ENCODE data around the gene HMGN4.

Gene HMGN4

DNA sequence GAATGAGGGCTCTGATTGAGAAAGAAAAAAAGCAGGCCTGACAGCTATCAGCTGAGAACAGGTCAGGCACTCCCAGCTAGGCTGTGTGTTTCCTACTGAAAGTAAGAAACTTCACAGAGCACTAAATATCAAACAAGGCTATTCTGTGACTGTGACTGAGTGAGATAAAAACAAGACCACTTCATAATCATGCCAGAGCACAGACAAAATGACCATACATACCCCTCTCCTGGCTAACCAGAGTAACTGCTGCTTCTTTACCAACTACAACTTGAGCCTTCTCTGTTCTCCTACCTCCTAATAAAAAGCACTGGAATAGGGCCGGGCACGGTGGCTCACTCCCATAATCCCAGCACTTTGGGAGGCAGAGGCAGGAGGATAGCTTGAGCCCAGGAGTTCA is 44.9 kb upstream of the HMGN4 start:
- Histone ChIP-seq H3K9me3 (replicated peaks; ENCODE audit: insufficient read depth, low read length) (no peaks in the 10 kb centered on the region), H3K36me3 (replicated peaks; ENCODE audit: insufficient read depth, low read length) (no peaks in the 10 kb centered on the region), H3K4me1 (ENCODE audit: low read length) (peaks cover 23% of the 10 kb centered on the region), H3K4me3 (ENCODE audit: low read length) (no peak overlapping the region), H3K27me3 (replicated peaks; ENCODE audit: insufficient read depth, low read length) (no peaks in the 10 kb centered on the region), H3K79me2 (ENCODE audit: low read length) (no peaks in the 10 kb centered on the region), H4K20me1 (ENCODE audit: insufficient read depth, low read length) (no peaks in the 10 kb centered on the region), H3K4me2 (ENCODE audit: low read depth, low read length) (0 out of 2 replicates have a peak overlapping the region, but pooled peaks have one; percentile 9), H3F3A (ENCODE audit: insufficient read depth, low read length) (no peaks in the 10 kb centered on the region), H2AFZ (ENCODE audit: low read length) (peak overlapping the region; percentile 55), H3K9ac (ENCODE audit: low read length) (peak overlapping the region; percentile 21; the same call in 1 of the 2 replicates), H3K27ac (ENCODE audit: low read length) (peak overlapping the region; percentile 16; the same call in 1 of the 2 replicates), H3K9me2 (replicated peaks; ENCODE audit: insufficient read depth, low read length) (no peaks in the 10 kb centered on the region)
- DNase-seq, result peak; percentile 69
- TF ChIP-seq, protein P1, sequence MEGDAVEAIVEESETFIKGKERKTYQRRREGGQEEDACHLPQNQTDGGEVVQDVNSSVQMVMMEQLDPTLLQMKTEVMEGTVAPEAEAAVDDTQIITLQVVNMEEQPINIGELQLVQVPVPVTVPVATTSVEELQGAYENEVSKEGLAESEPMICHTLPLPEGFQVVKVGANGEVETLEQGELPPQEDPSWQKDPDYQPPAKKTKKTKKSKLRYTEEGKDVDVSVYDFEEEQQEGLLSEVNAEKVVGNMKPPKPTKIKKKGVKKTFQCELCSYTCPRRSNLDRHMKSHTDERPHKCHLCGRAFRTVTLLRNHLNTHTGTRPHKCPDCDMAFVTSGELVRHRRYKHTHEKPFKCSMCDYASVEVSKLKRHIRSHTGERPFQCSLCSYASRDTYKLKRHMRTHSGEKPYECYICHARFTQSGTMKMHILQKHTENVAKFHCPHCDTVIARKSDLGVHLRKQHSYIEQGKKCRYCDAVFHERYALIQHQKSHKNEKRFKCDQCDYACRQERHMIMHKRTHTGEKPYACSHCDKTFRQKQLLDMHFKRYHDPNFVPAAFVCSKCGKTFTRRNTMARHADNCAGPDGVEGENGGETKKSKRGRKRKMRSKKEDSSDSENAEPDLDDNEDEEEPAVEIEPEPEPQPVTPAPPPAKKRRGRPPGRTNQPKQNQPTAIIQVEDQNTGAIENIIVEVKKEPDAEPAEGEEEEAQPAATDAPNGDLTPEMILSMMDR (IDR thresholded peaks at IDR 0.05; ENCODE audit: low read length), result peak; percentile 39
- no peak for TF ChIP-seq EZH2 (optimal IDR thresholded peaks at IDR 0.05; ENCODE audit: low read depth, low read length)

DNA sequence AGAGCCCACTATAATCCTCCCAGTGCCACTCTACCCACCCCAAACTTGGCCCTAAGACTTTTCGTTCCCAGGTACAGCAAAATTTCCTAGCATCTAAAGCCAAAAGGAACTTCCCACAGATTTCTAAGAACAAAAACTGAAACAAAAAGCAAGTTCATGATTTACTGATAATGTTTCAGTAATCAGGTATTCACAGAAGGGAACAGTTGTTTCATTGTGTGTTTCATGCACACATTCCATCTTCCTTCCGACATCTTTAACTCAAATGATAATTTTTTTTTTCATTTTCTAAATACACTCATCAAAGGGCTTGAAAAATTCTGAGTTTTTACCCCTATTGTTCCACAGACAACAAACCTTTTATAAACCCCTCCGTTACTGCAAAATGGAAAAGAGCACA is 44.0 kb upstream of the HMGN4 start:
- no peak overlapping the region for H3K4me3 ChIP-seq (ENCODE audit: low read length)
- no peaks in the 10 kb centered on the region for H3K9me2 ChIP-seq (replicated peaks; ENCODE audit: insufficient read depth, low read length)
- no peak overlapping the region for H3K27ac ChIP-seq (ENCODE audit: low read length)
- no peak for DNase-seq
- no peak overlapping the region for H2AFZ ChIP-seq (ENCODE audit: low read length)
- H3F3A ChIP-seq (ENCODE audit: insufficient read depth, low read length), result no peaks in the 10 kb centered on the region
- no peaks in the 10 kb centered on the region for H3K36me3 ChIP-seq (replicated peaks; ENCODE audit: insufficient read depth, low read length)
- no peaks in the 10 kb centered on the region for H3K9me3 ChIP-seq (replicated peaks; ENCODE audit: insufficient read depth, low read length)
- H3K4me2 ChIP-seq (ENCODE audit: low read depth, low read length), result no peak overlapping the region
- no peaks in the 10 kb centered on the region for H3K79me2 ChIP-seq (ENCODE audit: low read length)
- H3K27me3 ChIP-seq (replicated peaks; ENCODE audit: insufficient read depth, low read length), result no peaks in the 10 kb centered on the region
- H4K20me1 ChIP-seq (ENCODE audit: insufficient read depth, low read length), result no peaks in the 10 kb centered on the region
- H3K9ac ChIP-seq (ENCODE audit: low read length), result no peak overlapping the region
- TF ChIP-seq, protein P1 (IDR thresholded peaks at IDR 0.05; ENCODE audit: low read length), result no peak
- TF ChIP-seq EZH2phosphoT487 (IDR thresholded peaks at IDR 0.05; ENCODE audit: low read length) (no peak), EZH2 (optimal IDR thresholded peaks at IDR 0.05; ENCODE audit: low read depth, low read length) (no peak)
- peaks cover 23% of the 10 kb centered on the region for H3K4me1 ChIP-seq (ENCODE audit: low read length)

DNA sequence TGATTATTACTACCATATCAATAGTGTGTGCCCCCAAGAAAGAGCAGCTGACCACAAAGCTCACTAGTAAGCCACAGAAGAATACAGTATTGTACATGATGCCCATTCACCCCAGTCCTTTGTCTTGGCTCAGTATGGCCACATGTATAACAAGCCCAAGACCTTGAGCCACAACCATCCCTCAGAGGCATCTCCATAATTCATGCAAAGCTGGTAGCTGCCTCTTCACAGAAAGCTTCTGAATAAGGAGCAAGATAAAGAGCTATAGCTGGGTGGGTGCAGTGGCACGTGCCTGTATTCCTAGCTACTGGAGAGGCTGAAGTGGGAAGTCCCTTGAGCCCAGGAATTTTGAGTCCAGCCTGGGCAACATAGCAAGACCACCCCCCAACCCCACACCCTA is 42.9 kb upstream of the HMGN4 start:
- no peaks in the 10 kb centered on the region for H3K9me2 ChIP-seq (replicated peaks; ENCODE audit: insufficient read depth, low read length)
- no peaks in the 10 kb centered on the region for H3K79me2 ChIP-seq (ENCODE audit: low read length)
- H3F3A ChIP-seq (ENCODE audit: insufficient read depth, low read length), result no peaks in the 10 kb centered on the region
- no peak overlapping the region for H3K4me2 ChIP-seq (ENCODE audit: low read depth, low read length)
- H3K9me3 ChIP-seq (replicated peaks; ENCODE audit: insufficient read depth, low read length), result no peaks in the 10 kb centered on the region
- no peaks in the 10 kb centered on the region for H3K36me3 ChIP-seq (replicated peaks; ENCODE audit: insufficient read depth, low read length)
- peaks cover 23% of the 10 kb centered on the region for H3K4me1 ChIP-seq (ENCODE audit: low read length)
- H3K4me3 ChIP-seq (ENCODE audit: low read length), result no peak overlapping the region
- H3K27me3 ChIP-seq (replicated peaks; ENCODE audit: insufficient read depth, low read length), result no peaks in the 10 kb centered on the region
- DNase-seq, result no peak
- H3K27ac ChIP-seq (ENCODE audit: low read length), result no peak overlapping the region
- no peaks in the 10 kb centered on the region for H4K20me1 ChIP-seq (ENCODE audit: insufficient read depth, low read length)
- H3K9ac ChIP-seq (ENCODE audit: low read length), result no peak overlapping the region
- TF ChIP-seq, protein P1 (IDR thresholded peaks at IDR 0.05; ENCODE audit: low read length), result no peak
- TF ChIP-seq EZH2phosphoT487 (IDR thresholded peaks at IDR 0.05; ENCODE audit: low read length) (no peak), EZH2 (optimal IDR thresholded peaks at IDR 0.05; ENCODE audit: low read depth, low read length) (no peak)
- H2AFZ ChIP-seq (ENCODE audit: low read length), result no peak overlapping the region
